ENCODE results near the gene GLI3.

GRCh38 chr7:42236976-42237810 is at the start of gene GLI3:
- TF ChIP-seq CTCF (IDR thresholded peaks at IDR 0.05): no peak
- TF ChIP-seq POLR2A (IDR thresholded peaks at IDR 0.05): no peak
